Fibroblast of villous mesenchyme (primary cell): ENCODE data around the gene NMB. TPM values are rescaled to one million over a fixed set of nuclear protein-coding genes. Genes with fewer than 3 reads are reported as not detected.
"Not testable (repeated sequence)": the region's sequence is repeated elsewhere in the genome, so short reads cannot be mapped to it uniquely, and the experiment has no call there.

Experiments used
- DNase-seq: peaks from one replicate; pipeline ENCODE4 v3.0.0-alpha.2; 2010; ENCODE audit warnings: low read depth
- H3K4me3 ChIP-seq: 2 replicates; pipeline ENCODE4 v1.5.1; 2011; ENCODE audit warnings: low read depth, mild to moderate bottlenecking, low read length
- total RNA-seq: library from RNA; depleted of rRNA; stranded (reverse); fragments of >200 nt; gene quantifications from 2 replicates; pipeline ENCODE4 v1.2.3, GENCODE V29; 2012
- TF ChIP-seq, protein P1 (sequence below): IDR thresholded peaks from 2 replicates; pipeline ENCODE4 v1.5.1; 2012; ENCODE audit warnings: low read depth, mild to moderate bottlenecking, low read length; ENCODE audit not compliant: insufficient read depth

Gene NMB
- total RNA-seq, 1 donor, result 1.7 TPM

DNA sequence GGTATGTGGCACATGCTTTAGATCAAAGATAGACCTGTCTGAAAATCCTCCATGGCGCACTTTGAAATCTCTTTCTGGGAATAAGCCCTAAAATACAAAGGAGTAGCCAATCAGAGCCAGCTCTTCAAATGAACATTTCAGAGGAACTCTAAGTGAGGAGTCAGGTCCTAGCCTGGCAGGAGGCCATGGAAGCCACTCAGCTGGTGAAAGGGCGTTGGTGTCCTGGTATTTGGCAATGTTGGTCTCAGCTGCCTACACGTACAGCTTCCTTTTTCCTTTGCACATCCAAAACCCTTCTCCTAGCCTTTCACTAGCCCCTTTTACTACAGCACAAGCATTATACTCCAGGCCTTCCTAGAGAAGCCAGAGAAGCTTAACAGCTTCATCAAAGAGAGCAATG lies 9.5 kb downstream of the NMB start:
- no peak for DNase-seq
- H3K4me3 ChIP-seq, result no peak overlapping the region
- TF ChIP-seq, protein P1, sequence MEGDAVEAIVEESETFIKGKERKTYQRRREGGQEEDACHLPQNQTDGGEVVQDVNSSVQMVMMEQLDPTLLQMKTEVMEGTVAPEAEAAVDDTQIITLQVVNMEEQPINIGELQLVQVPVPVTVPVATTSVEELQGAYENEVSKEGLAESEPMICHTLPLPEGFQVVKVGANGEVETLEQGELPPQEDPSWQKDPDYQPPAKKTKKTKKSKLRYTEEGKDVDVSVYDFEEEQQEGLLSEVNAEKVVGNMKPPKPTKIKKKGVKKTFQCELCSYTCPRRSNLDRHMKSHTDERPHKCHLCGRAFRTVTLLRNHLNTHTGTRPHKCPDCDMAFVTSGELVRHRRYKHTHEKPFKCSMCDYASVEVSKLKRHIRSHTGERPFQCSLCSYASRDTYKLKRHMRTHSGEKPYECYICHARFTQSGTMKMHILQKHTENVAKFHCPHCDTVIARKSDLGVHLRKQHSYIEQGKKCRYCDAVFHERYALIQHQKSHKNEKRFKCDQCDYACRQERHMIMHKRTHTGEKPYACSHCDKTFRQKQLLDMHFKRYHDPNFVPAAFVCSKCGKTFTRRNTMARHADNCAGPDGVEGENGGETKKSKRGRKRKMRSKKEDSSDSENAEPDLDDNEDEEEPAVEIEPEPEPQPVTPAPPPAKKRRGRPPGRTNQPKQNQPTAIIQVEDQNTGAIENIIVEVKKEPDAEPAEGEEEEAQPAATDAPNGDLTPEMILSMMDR, result no peak

DNA sequence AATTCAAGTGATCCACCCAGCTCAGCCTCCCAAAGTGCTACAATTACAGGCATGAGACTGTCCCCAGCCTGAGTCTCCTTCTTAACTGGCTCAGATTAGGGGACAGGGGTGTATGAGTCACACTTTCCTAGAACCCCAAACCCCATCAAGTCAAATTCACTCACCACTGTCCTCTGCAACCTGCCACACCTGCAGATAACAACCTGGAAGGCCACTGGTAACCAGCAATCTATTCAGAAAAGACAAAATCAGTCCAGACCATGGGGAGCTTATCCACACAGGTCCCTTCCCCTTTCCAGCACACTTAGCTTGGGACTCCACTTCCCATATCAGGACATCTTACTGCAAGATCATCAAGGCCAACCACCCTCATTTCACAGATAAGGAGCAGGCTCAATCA lies 10.3 kb downstream of the NMB start:
- H3K4me3 ChIP-seq, result no peak overlapping the region
- TF ChIP-seq, protein P1, result no peak
- no peak for DNase-seq

DNA sequence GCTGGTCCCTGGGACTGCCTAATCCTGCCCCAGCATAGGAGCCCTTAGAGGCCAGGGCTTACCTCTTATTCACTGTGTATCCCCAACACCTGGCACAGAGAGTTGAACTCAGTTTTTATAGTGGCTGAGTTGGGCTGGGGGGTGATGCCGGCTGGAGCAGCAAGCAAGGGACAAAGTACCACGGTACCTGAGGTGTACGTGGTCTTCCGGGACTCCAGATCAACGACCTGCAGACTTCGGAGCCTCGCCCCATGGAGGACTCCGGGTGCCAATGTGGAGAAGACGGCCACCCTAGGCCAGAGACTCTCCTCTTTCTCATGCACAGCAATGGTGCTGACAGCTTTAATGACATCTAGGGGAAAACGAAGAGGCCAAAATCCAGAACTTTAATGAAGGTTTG lies 12.0 kb downstream of the NMB start:
- H3K4me3 ChIP-seq, result no peak overlapping the region
- DNase-seq, result no peak
- TF ChIP-seq, protein P1, result no peak

DNA sequence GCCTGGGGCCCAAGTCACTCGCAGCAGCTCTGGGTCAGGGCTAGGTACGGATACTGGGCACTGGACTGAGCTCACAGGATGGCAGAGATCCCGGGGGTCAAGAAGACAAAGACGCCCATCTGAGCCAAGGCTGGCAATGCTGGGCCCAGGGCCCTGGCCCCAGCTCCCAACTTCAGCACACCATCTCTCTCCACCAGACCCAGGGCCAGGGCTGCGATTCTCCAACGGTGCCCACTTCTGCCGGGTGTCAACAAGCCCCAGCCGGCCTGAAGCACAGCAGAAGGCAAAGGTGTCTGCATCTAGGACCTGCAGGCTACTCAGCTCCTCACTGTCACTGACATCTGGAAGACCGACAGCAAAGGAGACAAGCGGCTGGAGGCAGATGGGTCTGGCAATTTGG lies 12.5 kb downstream of the NMB start:
- TF ChIP-seq, protein P1, result no peak
- H3K4me3 ChIP-seq, result no peak overlapping the region
- DNase-seq, result no peak

DNA sequence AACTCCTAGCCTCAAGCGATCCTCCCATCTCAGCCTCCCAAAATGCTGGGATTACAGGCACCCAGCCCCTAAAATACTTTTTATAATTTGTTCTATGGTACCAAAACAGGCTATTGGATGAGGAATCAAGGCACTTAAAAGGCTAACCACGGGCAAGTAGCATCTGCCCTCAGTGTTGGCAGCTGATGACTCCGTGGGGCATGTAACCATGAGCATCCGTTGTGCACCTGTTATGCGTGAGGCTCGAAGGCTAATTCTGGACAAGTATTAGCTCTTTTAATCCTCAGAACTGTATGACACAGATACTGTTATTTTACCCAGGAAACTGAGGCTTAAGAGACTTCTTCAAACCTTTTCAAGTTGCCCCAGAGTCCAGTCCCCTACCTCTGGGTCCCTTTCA lies 14.2 kb downstream of the NMB start:
- no peak for DNase-seq
- H3K4me3 ChIP-seq, result no peak overlapping the region
- TF ChIP-seq, protein P1, result no peak

DNA sequence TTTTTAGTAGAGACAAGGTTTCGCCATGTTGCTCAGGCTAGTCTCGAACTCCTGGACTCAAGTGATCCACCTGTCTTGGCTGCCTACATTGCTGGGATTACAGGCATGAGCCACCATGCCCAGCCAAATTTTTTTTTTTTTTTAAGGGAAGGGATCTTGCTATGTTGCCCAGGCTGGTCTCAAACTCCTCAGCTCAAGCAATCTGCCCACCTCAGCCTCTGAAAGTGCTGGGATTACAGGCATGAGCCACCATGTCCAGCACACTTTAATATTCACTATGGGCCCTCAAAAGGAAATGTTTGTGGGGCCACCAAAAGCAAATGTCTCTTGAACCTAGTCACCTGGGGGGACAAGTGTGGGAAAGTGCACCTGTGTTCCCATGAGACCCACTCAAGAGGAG lies 15.4 kb downstream of the NMB start:
- DNase-seq, H3K4me3 ChIP-seq: not testable (repeated sequence)

DNA sequence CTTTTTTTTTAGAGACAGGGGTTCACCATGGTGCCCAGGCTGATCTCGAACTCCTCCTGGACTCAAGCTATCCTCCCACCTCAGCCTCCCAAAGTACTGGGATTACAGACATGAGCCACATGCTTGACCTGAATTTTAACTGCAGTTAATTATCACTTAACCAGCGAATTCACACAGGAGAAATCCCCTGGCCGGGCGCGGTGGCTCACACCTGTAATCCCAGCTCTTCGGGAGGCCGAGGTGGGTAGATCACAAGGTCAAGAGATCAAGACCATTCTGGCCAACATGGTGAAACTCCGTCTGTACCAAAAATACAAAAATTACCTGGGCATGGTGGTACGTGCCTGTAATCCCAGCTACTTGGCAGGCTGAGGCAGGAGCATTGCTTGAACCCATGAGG lies 16.1 kb downstream of the NMB start:
- not testable (repeated sequence) for DNase-seq, H3K4me3 ChIP-seq

DNA sequence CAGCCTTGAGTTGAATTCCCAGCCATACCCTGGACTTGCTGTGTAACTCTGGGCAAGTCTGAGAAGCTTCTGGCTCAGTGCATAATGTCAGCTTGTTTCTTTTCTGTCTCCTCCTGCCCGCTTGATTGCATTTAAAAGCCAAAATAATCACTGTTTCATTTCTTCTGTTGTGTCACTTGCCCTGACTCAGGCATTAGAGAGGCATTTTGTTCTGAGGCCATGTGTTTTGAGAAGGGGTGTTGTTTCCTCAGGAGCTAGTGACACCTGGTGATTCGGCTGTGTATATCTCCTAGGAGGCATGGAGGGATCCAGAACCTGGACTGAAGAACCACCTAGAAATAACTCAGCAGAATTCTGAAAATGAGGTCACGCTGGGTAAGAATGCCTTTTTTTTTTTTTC lies 19.9 kb downstream of the NMB start:
- DNase-seq, result no peak
- no peak overlapping the region for H3K4me3 ChIP-seq
- TF ChIP-seq, protein P1, result no peak
